ENCODE results near the gene CSH2. TPM values are rescaled to one million over a fixed set of nuclear protein-coding genes. Genes with fewer than 3 reads are reported as not detected.

Gene CSH2
- polyA plus RNA-seq, 3 donors = 0.10 TPM; not detected in 2

Other genes with a start within 250 kb of the CSH2 start
- gene LIMD2, start 173.6 kb downstream of the CSH2 start, polyA plus RNA-seq (ENCODE audit: insufficient read length in 3 of 3) = 10 to 100 TPM; 28.8 to 38.4 (median 34.9) TPM
- gene STRADA, start 131.9 kb downstream of the CSH2 start, polyA plus RNA-seq (ENCODE audit: insufficient read length in 3 of 3) = 10 to 100 TPM; 43.1 to 74.3 (median 66.8) TPM
- gene CCDC47, start 100.1 kb downstream of the CSH2 start, polyA plus RNA-seq (ENCODE audit: insufficient read length in 3 of 3) = 100 to 1,000 TPM in 2 of 3 donors, 10 to 100 TPM in 1; 87.7 to 116 (median 109) TPM
- gene DDX42, start 99.5 kb downstream of the CSH2 start, polyA plus RNA-seq (ENCODE audit: insufficient read length in 3 of 3) = 100 to 1,000 TPM; 158 to 225 (median 211) TPM
- 100 to 1,000 TPM; 170 to 203 (median 178) TPM for gene PSMC5, start 46.2 kb downstream of the CSH2 start, polyA plus RNA-seq (ENCODE audit: insufficient read length in 3 of 3)
- gene FTSJ3, start 46.0 kb downstream of the CSH2 start, polyA plus RNA-seq (ENCODE audit: insufficient read length in 3 of 3) = 10 to 100 TPM; 66.9 to 75.2 (median 73.2) TPM
- gene SMARCD2, start 31.0 kb downstream of the CSH2 start, polyA plus RNA-seq (ENCODE audit: insufficient read length in 3 of 3) = 10 to 100 TPM; 58.1 to 60.5 (median 58.5) TPM
- gene GH2, start 8.3 kb upstream of the CSH2 start, polyA plus RNA-seq (ENCODE audit: insufficient read length in 3 of 3) = not detected
- gene CSH1, start 22.9 kb upstream of the CSH2 start, polyA plus RNA-seq (ENCODE audit: insufficient read length in 3 of 3) = not detected
- not detected for gene CSHL1, start 37.6 kb upstream of the CSH2 start, polyA plus RNA-seq (ENCODE audit: insufficient read length in 3 of 3)
- gene GH1, start 45.2 kb upstream of the CSH2 start, polyA plus RNA-seq (ENCODE audit: insufficient read length in 3 of 3) = under 1 TPM in 1 of 3 donors, not detected in 2; 0.16 TPM
- gene CD79B, start 58.7 kb upstream of the CSH2 start, polyA plus RNA-seq (ENCODE audit: insufficient read length in 3 of 3) = 1 to 10 TPM; 1.8 to 3.1 (median 2.3) TPM
- 1 to 10 TPM in 2 of 3 donors, under 1 TPM in 1; 0.71 to 1.2 (median 1.1) TPM for gene SCN4A, start 99.2 kb upstream of the CSH2 start, polyA plus RNA-seq (ENCODE audit: insufficient read length in 3 of 3)
- 1 to 10 TPM; 4.2 to 4.8 (median 4.3) TPM for gene PRR29, start 124.7 kb upstream of the CSH2 start, polyA plus RNA-seq (ENCODE audit: insufficient read length in 3 of 3)
- 10 to 100 TPM; 26.0 to 33.1 (median 28.8) TPM for gene ICAM2, start 147.0 kb upstream of the CSH2 start, polyA plus RNA-seq (ENCODE audit: insufficient read length in 3 of 3)